K562 (cell line): Measurements from ENCODE around the gene KCTD11.

Source experiments
- CUX1 ChIP-seq: fragments of 200-800 bp; sonication (Bioruptor generic); IDR thresholded peaks from 2 replicates; pipeline ENCODE4 v1.6.1; 2016; ENCODE audit warnings: missing genetic modification characterization, missing compliant biosample characterization
- ZBTB8A ChIP-seq: fragments of 450-650 bp; IDR thresholded peaks from 2 replicates; pipeline ENCODE4 v1.6.1; 2018; ENCODE audit warnings: mild to moderate bottlenecking, moderate library complexity; ENCODE audit not compliant: partially characterized antibody
- ZNF639 ChIP-seq, 2 experiments: fragments of 200-800 bp in 1 of 2; sonication (Bioruptor generic) in 1 of 2; sonication (generic) in 1 of 2; formaldehyde crosslinking in 1 of 2; IDR thresholded peaks in 1 of 2; conservative IDR thresholded peaks in 1 of 2; 2 replicates each; pipeline versions ENCODE4 v1.5.0 to v1.6.1; 2016 to 2020; ENCODE audit warnings: missing compliant biosample characterization in 1 of 2, missing genetic modification characterization in 1 of 2, missing genetic modification reagents in 1 of 2

GRCh38 chr17:7393613-7394451 lies 41.9 kb downstream of the KCTD11 start:
- TF ChIP-seq ZBTB8A (no peak), ZNF639 (CRISPR knock-in tag; conservative IDR thresholded peaks at IDR 0.05 in 1 of 2, IDR thresholded peaks at IDR 0.05 in 1 of 2) (no peak), CUX1 (CRISPR knock-in tag) (no peak)
